ENCODE data around the gene GATA6. TPM values are rescaled to one million over a fixed set of nuclear protein-coding genes. Genes with fewer than 3 reads are reported as not detected.
A peak's percentile ranks its signal among the peaks of the same experiment; 100 is the strongest.

The GATA6 gene
- total RNA-seq, 1 donor from 2014 or later, result 1.9 TPM

GRCh38 chr18:22169889-22170420 is 566 bp downstream of the GATA6 start:
- H3K27me3 Mint-ChIP-seq (ENCODE audit: unreplicated experiment), result peaks cover 67% of the 10 kb centered on the region
- no peaks in the 10 kb centered on the region for H3K9me3 Mint-ChIP-seq (ENCODE audit: unreplicated experiment)
- no peak for TF ChIP-seq CTCF (IDR thresholded peaks at IDR 0.05)
- H3K4me3 Mint-ChIP-seq (ENCODE audit: unreplicated experiment), result peak overlapping the region; percentile 87
- H3K36me3 Mint-ChIP-seq (ENCODE audit: unreplicated experiment), result no peaks in the 10 kb centered on the region
- H3K27ac Mint-ChIP-seq (ENCODE audit: unreplicated experiment), result peak overlapping the region; percentile 81
- no peak for DNase-seq (ENCODE audit: extremely low spot score, unreplicated experiment)
- peaks cover 42% of the 10 kb centered on the region for H3K4me1 Mint-ChIP-seq (ENCODE audit: unreplicated experiment)

GRCh38 chr18:22170421-22171257 is 1.2 kb downstream of the GATA6 start:
- peak overlapping the region; percentile 87 for H3K4me3 Mint-ChIP-seq (ENCODE audit: unreplicated experiment)
- peaks cover 70% of the 10 kb centered on the region for H3K27me3 Mint-ChIP-seq (ENCODE audit: unreplicated experiment)
- TF ChIP-seq CTCF (IDR thresholded peaks at IDR 0.05), result no peak
- peak overlapping the region; percentile 81 for H3K27ac Mint-ChIP-seq (ENCODE audit: unreplicated experiment)
- DNase-seq (ENCODE audit: extremely low spot score, unreplicated experiment), result peak; percentile 87
- H3K9me3 Mint-ChIP-seq (ENCODE audit: unreplicated experiment), result no peaks in the 10 kb centered on the region
- no peaks in the 10 kb centered on the region for H3K36me3 Mint-ChIP-seq (ENCODE audit: unreplicated experiment)
- H3K4me1 Mint-ChIP-seq (ENCODE audit: unreplicated experiment), result peaks cover 39% of the 10 kb centered on the region

- H3K36me3 Mint-ChIP-seq (ENCODE audit: unreplicated experiment), result peaks cover 4% of the 10 kb centered on the region
- H3K27ac Mint-ChIP-seq (ENCODE audit: unreplicated experiment), result no peak overlapping the region
- peaks cover 68% of the 10 kb centered on the region for H3K27me3 Mint-ChIP-seq (ENCODE audit: unreplicated experiment)
- H3K4me3 Mint-ChIP-seq (ENCODE audit: unreplicated experiment), result peak overlapping the region; percentile 87
- no peak for TF ChIP-seq CTCF (IDR thresholded peaks at IDR 0.05)
- DNase-seq (ENCODE audit: extremely low spot score, unreplicated experiment), result no peak
- no peaks in the 10 kb centered on the region for H3K9me3 Mint-ChIP-seq (ENCODE audit: unreplicated experiment)
- H3K4me1 Mint-ChIP-seq (ENCODE audit: unreplicated experiment), result peaks cover 34% of the 10 kb centered on the region
Measured at GRCh38 chr18:22171258-22172119, 2.1 kb downstream of the GATA6 start.

- TF ChIP-seq CTCF (IDR thresholded peaks at IDR 0.05), result no peak
- no peak overlapping the region for H3K4me3 Mint-ChIP-seq (ENCODE audit: unreplicated experiment)
- peaks cover 32% of the 10 kb centered on the region for H3K4me1 Mint-ChIP-seq (ENCODE audit: unreplicated experiment)
- H3K27me3 Mint-ChIP-seq (ENCODE audit: unreplicated experiment), result peaks cover 63% of the 10 kb centered on the region
- peaks cover 4% of the 10 kb centered on the region for H3K36me3 Mint-ChIP-seq (ENCODE audit: unreplicated experiment)
- no peaks in the 10 kb centered on the region for H3K9me3 Mint-ChIP-seq (ENCODE audit: unreplicated experiment)
- H3K27ac Mint-ChIP-seq (ENCODE audit: unreplicated experiment), result no peak overlapping the region
- DNase-seq (ENCODE audit: extremely low spot score, unreplicated experiment), result no peak
Measured at GRCh38 chr18:22172120-22172582, 2.8 kb downstream of the GATA6 start.

All from osteocyte (in vitro differentiated cells).